GM19239 (cell line): ENCODE data around the gene DALRD3.
"Not testable (repeated sequence)": the region's sequence is repeated elsewhere in the genome, so short reads cannot be mapped to it uniquely, and the experiment has no call there.

Experiments used
- DNase-seq: peaks from one replicate; pipeline ENCODE4 v3.0.0; 2011; ENCODE audit warnings: low spot score; ENCODE audit not compliant: insufficient read length
- FAIRE-seq: peaks from 2 replicates; lab custom pipeline; 2011; peaks lifted over from hg19 to GRCh38; lab: Jason Lieb, UNC

DALRD3 gene

GRCh38 chr3:49022688-49023171 lies 4.3 kb upstream of the DALRD3 start:
- DNase-seq (no peak), FAIRE-seq (no peak)

DNA sequence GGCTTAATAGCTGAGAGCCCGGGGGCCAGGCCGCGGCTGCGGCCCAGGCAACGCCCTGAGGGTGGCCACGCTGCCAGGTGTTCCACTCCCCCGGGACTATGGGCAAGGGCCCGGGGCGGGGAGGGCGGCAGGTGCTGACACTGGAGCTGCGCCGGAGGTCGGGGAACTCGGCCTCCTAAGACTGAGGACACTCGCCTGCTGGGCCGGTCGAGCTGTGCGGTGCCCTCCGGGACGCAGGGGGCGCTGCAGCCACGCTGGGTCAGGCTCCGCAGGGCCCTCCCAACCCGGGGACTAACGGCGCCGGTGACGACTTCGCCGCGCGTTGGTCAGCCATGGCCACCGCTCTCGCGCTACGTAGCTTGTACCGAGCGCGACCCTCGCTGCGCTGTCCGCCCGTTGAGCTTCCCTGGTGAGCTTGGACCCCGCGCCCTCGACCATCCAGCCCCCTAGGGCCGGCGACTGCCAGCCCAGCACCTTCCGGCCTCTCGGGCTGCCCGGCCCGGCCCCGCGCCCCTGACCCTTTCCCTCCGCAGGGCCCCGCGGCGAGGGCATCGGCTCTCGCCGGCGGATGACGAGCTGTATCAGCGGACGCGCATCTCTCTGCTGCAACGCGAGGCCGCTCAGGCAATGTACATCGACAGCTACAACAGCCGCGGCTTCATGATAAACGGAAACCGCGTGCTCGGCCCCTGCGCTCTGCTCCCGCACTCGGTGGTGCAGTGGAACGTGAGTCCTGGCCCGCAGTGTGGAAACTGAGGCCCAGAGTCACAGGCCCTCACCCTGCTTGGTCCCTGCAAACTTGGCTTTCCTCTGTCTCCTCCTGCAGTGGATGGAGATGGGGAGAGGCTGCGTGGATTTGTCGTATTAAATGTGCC lies 3.7 kb upstream of the DALRD3 start, which contains the start of gene NDUFAF3:
NDUFAF3 (plus strand) TSS at position 309 of the 875 bp plus-strand sequence; CDS start at position 333, 24 bp downstream.
- DNase-seq (peak; percentile 72), FAIRE-seq (peak; percentile 76)

- DNase-seq (peak; percentile 82), FAIRE-seq (peak; percentile 97)
Measured at GRCh38 chr3:49021213-49021812, 2.9 kb upstream of the DALRD3 start.

- DNase-seq (no peak), FAIRE-seq (peak; percentile 53)
Measured at GRCh38 chr3:49020330-49021212, 2.2 kb upstream of the DALRD3 start.

DNA sequence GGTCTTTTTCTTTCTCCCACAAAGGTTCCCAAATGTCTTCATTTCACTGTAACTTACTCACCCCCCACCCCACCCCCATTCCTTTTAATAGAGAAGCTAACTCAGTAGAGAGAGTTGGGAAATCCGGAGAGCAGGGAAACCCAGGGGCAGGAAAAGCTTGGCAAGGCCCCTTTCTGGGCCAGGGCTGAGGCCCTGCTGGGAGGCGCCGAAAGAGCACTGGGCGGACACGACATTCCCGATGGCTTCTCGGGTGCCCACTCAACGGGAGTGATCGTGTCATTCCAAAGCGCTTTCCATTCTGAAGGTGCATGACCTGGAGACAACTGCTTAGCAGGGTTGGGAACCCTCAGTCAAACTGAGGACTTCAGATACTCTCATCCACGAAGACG lies 1.6 kb upstream of the DALRD3 start:
- DNase-seq, result no peak
- FAIRE-seq, result peak; percentile 37

DNA sequence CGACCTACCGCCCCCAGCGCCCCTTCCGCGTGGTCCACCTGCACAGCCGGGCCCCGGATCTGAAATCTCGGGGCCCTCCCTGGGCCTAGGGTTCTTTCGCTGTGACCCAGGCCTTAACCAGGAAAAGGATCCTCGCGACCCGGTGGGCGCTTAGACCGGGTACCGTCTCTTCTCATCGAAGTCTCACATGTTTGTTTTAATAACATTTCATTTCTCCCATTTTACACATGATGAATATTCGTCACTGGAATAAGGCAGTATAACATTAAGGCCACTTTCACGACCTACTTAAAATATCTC lies 277 bp upstream of the DALRD3 start:
- DNase-seq (no peak), FAIRE-seq (no peak)

- DNase-seq, result no peak
- peak; percentile 51 for FAIRE-seq
Measured at GRCh38 chr3:49017229-49017970, 980 bp downstream of the DALRD3 start.

DNA sequence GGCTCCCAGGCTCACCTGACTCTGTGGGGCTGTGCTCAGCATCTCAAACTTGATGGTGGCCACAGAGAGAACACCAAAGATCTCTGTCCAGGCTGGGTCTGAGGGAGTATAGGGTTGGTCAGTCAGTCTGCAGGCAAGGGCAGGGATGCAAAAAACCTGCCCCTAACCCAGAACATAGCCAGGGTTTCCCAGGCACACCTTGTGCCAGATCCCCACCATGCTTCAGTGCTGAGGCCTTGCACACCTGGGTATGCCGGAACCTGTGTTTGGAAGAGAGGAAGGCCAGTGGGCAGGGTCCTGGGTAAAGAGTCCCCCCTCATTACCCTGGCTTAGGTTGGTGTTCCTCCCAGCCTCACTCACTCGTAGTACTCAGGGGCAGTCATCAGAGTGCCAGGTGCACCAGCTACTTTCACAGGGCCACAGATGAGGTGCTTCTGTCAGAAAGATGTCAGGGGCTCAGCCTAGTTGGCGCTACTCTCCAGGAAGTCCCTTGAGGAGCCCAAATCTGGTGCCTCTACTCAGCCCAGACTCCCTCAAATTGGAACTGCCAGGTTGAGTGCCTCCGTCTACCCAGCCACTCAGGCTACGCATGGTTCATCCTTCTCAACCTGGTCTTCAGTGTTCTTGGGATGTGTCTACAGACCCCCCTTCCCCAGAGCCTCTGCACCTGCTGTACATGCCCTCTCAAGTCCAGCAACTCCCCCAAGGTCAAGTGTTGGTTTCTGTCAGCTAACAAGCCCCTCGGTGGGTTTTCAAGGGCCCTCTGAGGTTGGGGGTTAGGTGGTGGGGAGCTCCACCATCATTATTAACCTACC lies 1.8 kb downstream of the DALRD3 start:
- FAIRE-seq (no peak), DNase-seq (no peak)

GRCh38 chr3:49015765-49016164 lies 2.6 kb downstream of the DALRD3 start:
- FAIRE-seq (no peak), DNase-seq (no peak)

GRCh38 chr3:49015072-49015471 lies 3.3 kb downstream of the DALRD3 start:
- FAIRE-seq (no peak), DNase-seq (no peak)

- DNase-seq (no peak), FAIRE-seq (peak; percentile 81)
Measured at GRCh38 chr3:49013738-49014660, 4.4 kb downstream of the DALRD3 start.

DNA sequence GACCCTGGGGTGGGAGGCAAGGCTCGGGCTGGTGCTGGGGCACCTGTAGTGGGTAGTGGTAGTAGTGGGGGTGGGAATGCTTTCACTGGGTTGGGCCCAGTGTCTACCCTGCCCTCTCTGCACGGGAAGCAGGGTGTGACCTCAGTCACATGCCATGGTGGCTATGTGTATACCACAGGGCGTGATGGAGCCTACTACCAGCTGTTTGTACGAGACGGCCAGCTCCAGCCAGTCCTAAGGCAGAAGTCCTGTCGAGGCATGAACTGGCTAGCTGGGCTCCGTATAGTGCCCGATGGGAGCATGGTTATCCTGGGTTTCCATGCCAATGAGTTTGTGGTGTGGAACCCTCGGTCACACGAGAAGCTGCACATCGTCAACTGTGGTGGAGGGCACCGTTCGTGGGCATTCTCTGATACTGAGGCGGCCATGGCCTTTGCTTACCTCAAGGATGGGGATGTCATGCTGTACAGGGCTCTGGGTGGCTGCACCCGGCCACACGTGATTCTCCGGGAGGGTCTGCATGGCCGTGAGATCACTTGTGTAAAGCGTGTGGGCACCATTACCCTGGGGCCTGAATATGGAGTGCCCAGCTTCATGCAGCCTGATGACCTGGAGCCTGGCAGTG lies 5.2 kb downstream of the DALRD3 start:
- no peak for FAIRE-seq
- no peak for DNase-seq

GRCh38 chr3:49012441-49013017 lies 5.9 kb downstream of the DALRD3 start:
- FAIRE-seq (no peak), DNase-seq (no peak)

DNA sequence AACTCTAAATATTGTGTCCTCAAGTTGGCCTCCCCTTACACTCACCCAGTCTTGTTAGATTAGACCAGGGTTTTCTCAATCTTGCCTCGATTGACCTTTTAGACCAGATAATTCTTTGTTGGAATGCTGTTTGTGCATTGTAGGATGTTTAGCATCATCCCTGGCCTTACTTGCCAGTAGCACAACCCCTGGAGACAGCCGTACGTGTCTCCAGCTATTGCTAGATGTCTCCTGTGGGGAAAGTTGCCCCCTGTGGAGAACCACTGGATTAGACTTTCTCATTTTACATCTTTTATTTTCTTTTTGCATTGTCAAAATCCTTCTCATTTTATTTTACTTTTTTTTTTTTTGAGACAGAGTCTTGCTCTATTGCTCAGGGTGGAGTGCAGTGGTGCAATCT lies 9.0 kb downstream of the DALRD3 start:
- FAIRE-seq (no peak), DNase-seq (no peak)

DNA sequence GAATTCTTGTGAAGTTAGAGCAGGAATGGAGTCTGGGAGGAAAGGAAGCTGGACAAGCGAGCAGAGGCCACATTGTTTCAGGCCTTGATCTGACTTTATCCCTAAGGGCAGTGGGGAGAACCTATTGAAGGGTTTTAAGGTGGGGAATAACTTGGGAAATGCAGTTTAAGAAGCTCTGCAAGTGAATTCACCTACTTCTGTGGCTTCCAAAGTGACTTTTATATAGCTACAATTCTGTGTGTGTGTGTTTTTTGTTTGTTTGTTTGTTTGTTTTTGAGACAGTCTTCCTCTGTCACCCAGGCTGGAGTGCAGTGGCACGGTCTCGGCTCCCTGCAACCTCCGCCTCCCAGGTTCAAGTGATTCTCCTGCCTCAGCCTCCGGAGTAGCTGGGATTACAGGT lies 9.8 kb downstream of the DALRD3 start:
- not testable (repeated sequence) for FAIRE-seq, DNase-seq

- peak; percentile 56 for DNase-seq
- peak; percentile 72 for FAIRE-seq
Measured at GRCh38 chr3:49007771-49008528, 10.4 kb downstream of the DALRD3 start.
